B cell (primary cell): ENCODE measurements around the gene TMEM132D. TPM values are rescaled to one million over a fixed set of nuclear protein-coding genes. Genes with fewer than 3 reads are reported as not detected.

Experiments used
- ATAC-seq: fragments of 200-7000 bp; cut with Tn5 transposase; one replicate; pipeline ENCODE4 v1.10.0; 2021; ENCODE audit warnings: low read depth, mild to moderate bottlenecking, moderate number of reproducible peaks, moderate library complexity
- CTCF ChIA-PET: fragments of 350-600 bp; sonication (Branson Sonifier 250); formaldehyde crosslinking; loops from one replicate; lab custom pipeline; 2021; ENCODE audit warnings: antibody characterized with exemption, inconsistent platforms; lab: Charles Lee
- POLR2A ChIA-PET: fragments of 350-600 bp; sonication (Branson Sonifier 250); formaldehyde crosslinking; loops from one replicate; lab custom pipeline; 2021; ENCODE audit warnings: antibody characterized with exemption; lab: Charles Lee
- DNase-seq: peaks from one replicate; pipeline ENCODE4 v3.0.0; 2013
- H2AFZ ChIP-seq: 2 replicates; pipeline ENCODE4 v1.6.1; 2012; ENCODE audit warnings: mild to moderate bottlenecking, low read depth, low read length; ENCODE audit not compliant: insufficient read depth, poor library complexity, severe bottlenecking
- H3K27ac ChIP-seq, 2 donors: 1 replicate in 1 of 2; 2 replicates in 1 of 2; pipeline ENCODE4 v1.5.1; 2012 to 2013; ENCODE audit warnings: low read length in 2 of 2, mild to moderate bottlenecking in 2 of 2, moderate library complexity in 1 of 2
- H3K27me3 ChIP-seq, 4 experiments: fragments of 200-600 bp in 1 of 4; sonication (generic) in 1 of 4; replicated peaks in 1 of 4; 1 replicate in 2 of 4; 2 replicates in 2 of 4; pipeline versions ENCODE4 v1.6.1 to v1.7.0; 2013 to 2016; ENCODE audit warnings: low read length in 3 of 4, mild to moderate bottlenecking in 2 of 4, mixed read lengths in 1 of 4, moderate library complexity in 1 of 4; ENCODE audit not compliant: insufficient read depth in 4 of 4, control insufficient read depth in 3 of 4; ENCODE audit errors: control extremely low read depth in 1 of 4
- H3K36me3 ChIP-seq, 2 experiments: replicated peaks in 1 of 2; 1 replicate in 1 of 2; 2 replicates in 1 of 2; pipeline versions ENCODE4 v1.6.1 to v1.7.1; 2013; ENCODE audit warnings: low read length in 1 of 2; ENCODE audit not compliant: insufficient read depth in 2 of 2, control insufficient read depth in 1 of 2; ENCODE audit errors: control extremely low read depth in 1 of 2, extremely low read depth in 1 of 2
- H3K4me1 ChIP-seq, 2 donors: fragments of 200-600 bp in 1 of 2; sonication (generic) in 1 of 2; 1 replicate in 1 of 2; 2 replicates in 1 of 2; pipeline versions ENCODE4 v1.5.1 to v1.6.1; 2013 to 2017; ENCODE audit warnings: low read length in 2 of 2; ENCODE audit not compliant: control insufficient read depth in 2 of 2, insufficient read depth in 2 of 2
- H3K4me2 ChIP-seq: replicated peaks from 2 replicates; pipeline ENCODE3; 2012; ENCODE audit warnings: mild to moderate bottlenecking, low read depth, low read length; ENCODE audit not compliant: poor library complexity, severe bottlenecking
- H3K4me3 ChIP-seq, 5 experiments: fragments of 200-600 bp in 1 of 5; sonication (generic) in 1 of 5; 1 replicate in 3 of 5; 2 replicates in 2 of 5; pipeline versions ENCODE4 v1.5.1 to v1.7.0; 2011 to 2016; ENCODE audit warnings: low read length in 4 of 5, mild to moderate bottlenecking in 4 of 5, low read depth in 2 of 5, control low read depth in 1 of 5, moderate library complexity in 1 of 5; ENCODE audit not compliant: insufficient read depth in 1 of 5; ENCODE audit errors: control extremely low read depth in 1 of 5, extremely low read depth in 1 of 5
- H3K79me2 ChIP-seq: fragments of 200-600 bp; sonication (generic); one replicate; pipeline ENCODE4 v1.6.0; 2016; ENCODE audit warnings: low read length; ENCODE audit not compliant: control insufficient read depth, insufficient read depth
- H3K9ac ChIP-seq: fragments of 200-600 bp; sonication (generic); 2 replicates; pipeline ENCODE4 v1.6.1; 2017; ENCODE audit warnings: mild to moderate bottlenecking, low read length, moderate library complexity
- H3K9me3 ChIP-seq, 3 donors: one replicate each; pipeline versions ENCODE4 v1.6.1 to v1.7.1; 2013; ENCODE audit warnings: low read length in 2 of 3; ENCODE audit not compliant: control insufficient read depth in 2 of 3, insufficient read depth in 1 of 3; ENCODE audit errors: control extremely low read depth in 1 of 3
- H4K20me1 ChIP-seq: 2 replicates; pipeline ENCODE4 v1.6.0; 2012; ENCODE audit warnings: mild to moderate bottlenecking, low read length; ENCODE audit not compliant: insufficient read depth, control insufficient read depth, poor library complexity, severe bottlenecking
- H3K27ac Mint-ChIP-seq: one replicate; pipeline ENCODE4 v1.8.0; 2021; ENCODE audit warnings: mixed read lengths
- H3K27me3 Mint-ChIP-seq: one replicate; pipeline ENCODE4 v1.8.0; 2021; ENCODE audit warnings: mixed read lengths
- H3K4me1 Mint-ChIP-seq: one replicate; pipeline ENCODE4 v1.8.0; 2021; ENCODE audit warnings: mixed read lengths
- H3K4me3 Mint-ChIP-seq: one replicate; pipeline ENCODE4 v1.8.0; 2021; ENCODE audit warnings: mixed read lengths
- H3K9me3 Mint-ChIP-seq: one replicate; pipeline ENCODE4 v1.8.0; 2022; ENCODE audit warnings: mixed read lengths; ENCODE audit not compliant: insufficient read depth
- EZH2 ChIP-seq: IDR thresholded peaks from 2 replicates; pipeline ENCODE4 v1.6.1; 2012; ENCODE audit warnings: borderline replicate concordance, low read depth, mild to moderate bottlenecking, moderate library complexity, low read length; ENCODE audit not compliant: insufficient read depth, poor library complexity, severe bottlenecking
- WGBS: methylation state at CpG from one replicate; pipeline ENCODE4 v1.1.5; 2013; ENCODE audit warnings: missing lambda C conversion rate; ENCODE audit not compliant: insufficient coverage; 5-methylcytosine and 5-hydroxymethylcytosine counted together
- intact Hi-C: fragments of 100-400 bp; cut with micrococcal nuclease; formaldehyde crosslinking; loops from one replicate; pipeline ENCODE4 v1.10.0; 2022
- polyA plus RNA-seq: library from polyadenylated mRNA; depleted of rRNA; stranded (reverse); fragments of >200 nt; gene quantifications from 2 replicates; pipeline ENCODE4 v1.2.3, GENCODE V29; 2012
- total RNA-seq, 2 donors: library from RNA; stranded (reverse); fragments of 120-200 nt in 1 of 2; gene quantifications; 1 replicate in 1 of 2; 2 replicates in 1 of 2; pipeline versions ENCODE4 v1.2.3 to v1.2.4, GENCODE V29; 2013 to 2022
- TF ChIP-seq, protein P1 (sequence below): fragments of 200-600 bp; IDR thresholded peaks from one replicate; pipeline ENCODE4 v1.8.0; 2022; ENCODE audit warnings: antibody characterized with exemption, mild to moderate bottlenecking

TMEM132D gene
- total and polyA plus RNA-seq, 2 donors (not counting 1 experiment from before 2014, with no cell fraction given), result not detected

DNA sequence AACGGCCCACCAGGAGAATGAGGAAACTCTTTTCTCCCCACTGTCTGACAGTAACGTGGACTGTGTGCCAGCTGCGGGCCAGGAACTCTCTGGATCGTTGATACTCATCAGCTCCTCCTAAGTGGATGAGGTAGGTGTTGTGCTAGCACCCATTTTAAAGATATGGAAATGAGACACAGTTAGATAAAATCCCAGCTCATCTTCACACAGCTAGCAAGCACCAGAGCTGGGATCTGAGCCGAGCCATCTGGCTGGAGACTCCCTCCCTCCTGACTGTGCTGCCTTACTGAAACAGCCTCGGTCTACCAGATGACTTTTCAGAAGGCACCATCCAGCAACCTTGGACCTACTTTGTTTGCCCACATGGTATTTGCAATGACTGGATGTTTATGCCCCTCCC lies 49.2 kb downstream of the TMEM132D start:
- Mint-ChIP-seq H3K4me3 (no peak overlapping the region), H3K4me1 (no peaks in the 10 kb centered on the region), H3K27me3 (no peaks in the 10 kb centered on the region), H3K27ac (no peak overlapping the region), H3K9me3 (no peaks in the 10 kb centered on the region)
- intact Hi-C loops, result no loop called here
- Histone ChIP-seq H3K9me3 (peaks cover 0 to 3% (median 0%) of the 10 kb centered on the region in 3 donors), H3K9ac (no peak overlapping the region), H4K20me1 (no peaks in the 10 kb centered on the region), H2AFZ (no peak overlapping the region), H3K4me3 (no peak overlapping the region), H3K4me1 (no peaks in the 10 kb centered on the region), H3K27ac (no peak overlapping the region), H3K4me2 (no peak overlapping the region), H3K27me3 (no peaks in the 10 kb centered on the region), H3K36me3 (no peaks in the 10 kb centered on the region), H3K79me2 (no peaks in the 10 kb centered on the region)
- WGBS, result 80% methylated on average over 3 of the region's 6 CpGs
- ChIA-PET CTCF (no interaction called here), POLR2A (no interaction called here)
- TF ChIP-seq, protein P1, sequence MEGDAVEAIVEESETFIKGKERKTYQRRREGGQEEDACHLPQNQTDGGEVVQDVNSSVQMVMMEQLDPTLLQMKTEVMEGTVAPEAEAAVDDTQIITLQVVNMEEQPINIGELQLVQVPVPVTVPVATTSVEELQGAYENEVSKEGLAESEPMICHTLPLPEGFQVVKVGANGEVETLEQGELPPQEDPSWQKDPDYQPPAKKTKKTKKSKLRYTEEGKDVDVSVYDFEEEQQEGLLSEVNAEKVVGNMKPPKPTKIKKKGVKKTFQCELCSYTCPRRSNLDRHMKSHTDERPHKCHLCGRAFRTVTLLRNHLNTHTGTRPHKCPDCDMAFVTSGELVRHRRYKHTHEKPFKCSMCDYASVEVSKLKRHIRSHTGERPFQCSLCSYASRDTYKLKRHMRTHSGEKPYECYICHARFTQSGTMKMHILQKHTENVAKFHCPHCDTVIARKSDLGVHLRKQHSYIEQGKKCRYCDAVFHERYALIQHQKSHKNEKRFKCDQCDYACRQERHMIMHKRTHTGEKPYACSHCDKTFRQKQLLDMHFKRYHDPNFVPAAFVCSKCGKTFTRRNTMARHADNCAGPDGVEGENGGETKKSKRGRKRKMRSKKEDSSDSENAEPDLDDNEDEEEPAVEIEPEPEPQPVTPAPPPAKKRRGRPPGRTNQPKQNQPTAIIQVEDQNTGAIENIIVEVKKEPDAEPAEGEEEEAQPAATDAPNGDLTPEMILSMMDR, result no peak
- TF ChIP-seq EZH2, result no peak
- no peak for ATAC-seq
- DNase-seq, result no peak

DNA sequence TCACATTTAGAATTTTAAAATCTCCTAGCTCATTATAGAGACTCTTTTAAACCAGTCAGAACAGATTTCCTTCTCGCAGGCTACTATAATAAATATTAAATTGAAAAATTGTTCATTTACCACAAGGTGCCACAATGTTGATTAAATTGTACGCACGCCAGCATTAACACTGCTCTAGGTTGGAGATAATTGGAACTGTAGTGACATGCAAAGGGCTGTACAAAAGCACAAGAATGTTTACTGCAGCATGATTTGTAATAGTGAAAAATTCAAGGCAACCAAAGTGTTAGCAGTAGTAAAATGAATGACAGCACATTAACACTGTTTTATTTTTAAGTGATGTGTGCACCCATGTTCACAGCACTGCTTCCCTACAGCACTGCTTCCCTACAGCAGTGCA lies 52.5 kb downstream of the TMEM132D start:
- H3K4me3 Mint-ChIP-seq, result no peak overlapping the region
- no peaks in the 10 kb centered on the region for H3K9me3 Mint-ChIP-seq
- H3K9me3 ChIP-seq, result peaks cover 0 to 3% (median 0%) of the 10 kb centered on the region in 3 donors
- H3K27me3 ChIP-seq, result no peaks in the 10 kb centered on the region
- no peaks in the 10 kb centered on the region for H3K4me1 Mint-ChIP-seq
- H3K4me3 ChIP-seq, result no peak overlapping the region
- no CpG with 5 or more reads among the region's 3 CpGs for WGBS
- no peaks in the 10 kb centered on the region for H4K20me1 ChIP-seq
- no peak for ATAC-seq
- intact Hi-C loops, result no loop called here
- CTCF ChIA-PET, result no interaction called here
- TF ChIP-seq EZH2, result no peak
- TF ChIP-seq, protein P1, result no peak
- no peak overlapping the region for H3K9ac ChIP-seq
- no peaks in the 10 kb centered on the region for H3K36me3 ChIP-seq
- no peak overlapping the region for H3K27ac ChIP-seq
- H3K4me2 ChIP-seq, result no peak overlapping the region
- no peaks in the 10 kb centered on the region for H3K27me3 Mint-ChIP-seq
- H2AFZ ChIP-seq, result no peak overlapping the region
- DNase-seq, result no peak
- no peaks in the 10 kb centered on the region for H3K79me2 ChIP-seq
- H3K27ac Mint-ChIP-seq, result no peak overlapping the region
- H3K4me1 ChIP-seq, result no peaks in the 10 kb centered on the region
- POLR2A ChIA-PET, result no interaction called here
